KG1 (cell line): ENCODE measurements around the gene SPCS1.
"Not testable (repeated sequence)": the region's sequence is repeated elsewhere in the genome, so short reads cannot be mapped to it uniquely, and the experiment has no call there.

Source experiments
- DNase-seq: peaks from one replicate; lab custom pipeline; 2025; lab: John Stamatoyannopoulos, UW

Gene SPCS1

GRCh38 chr3:52705688-52706686 is at the start of gene SPCS1, which contains the start of gene GLT8D1:
TSS of gene SPCS1 (plus strand) at chr3:52706106. CDS start at chr3:52706247, 141 bp downstream.
TSS of gene GLT8D1 (minus strand) at chr3:52705791. CDS start at chr3:52700460, 5,331 bp downstream.
- peak; percentile 76 for DNase-seq

- no peak for DNase-seq
Observed at GRCh38 chr3:52660046-52660445, 45.9 kb upstream of the SPCS1 start.

- DNase-seq = no peak
Observed at GRCh38 chr3:52663098-52663497, 42.8 kb upstream of the SPCS1 start.

GRCh38 chr3:52670621-52671521 is 35.0 kb upstream of the SPCS1 start:
- no peak for DNase-seq

- no peak for DNase-seq
Observed at GRCh38 chr3:52671676-52672075, 34.2 kb upstream of the SPCS1 start.

GRCh38 chr3:52676201-52676600 is 29.7 kb upstream of the SPCS1 start:
- not testable (repeated sequence) for DNase-seq

- no peak for DNase-seq
Observed at GRCh38 chr3:52678265-52679198, 27.4 kb upstream of the SPCS1 start.

- no peak for DNase-seq
Observed at GRCh38 chr3:52679199-52679538, 26.7 kb upstream of the SPCS1 start.

- no peak for DNase-seq
Observed at GRCh38 chr3:52679811-52680210, 26.1 kb upstream of the SPCS1 start.

GRCh38 chr3:52681596-52681995 is 24.3 kb upstream of the SPCS1 start:
- no peak for DNase-seq

GRCh38 chr3:52682016-52682415 is 23.9 kb upstream of the SPCS1 start:
- DNase-seq = no peak

GRCh38 chr3:52683611-52684010 is 22.3 kb upstream of the SPCS1 start:
- DNase-seq = no peak

GRCh38 chr3:52684184-52684583 is 21.7 kb upstream of the SPCS1 start:
- DNase-seq = no peak

GRCh38 chr3:52685285-52685708 is 20.6 kb upstream of the SPCS1 start:
- DNase-seq = peak; percentile 37

GRCh38 chr3:52685709-52686691 is 19.9 kb upstream of the SPCS1 start, which contains the start of the genes GNL3 and PBRM1:
TSS of gene GNL3 (plus strand) at chr3:52686032. CDS start at chr3:52686093, 61 bp downstream.
TSS of gene PBRM1 (minus strand) at chr3:52685913.
- peak; percentile 90 for DNase-seq

- no peak for DNase-seq
Observed at GRCh38 chr3:52688266-52688665, 17.6 kb upstream of the SPCS1 start.

- no peak for DNase-seq
Observed at GRCh38 chr3:52689151-52689550, 16.8 kb upstream of the SPCS1 start.

- DNase-seq = no peak
Observed at GRCh38 chr3:52690560-52690959, 15.3 kb upstream of the SPCS1 start.

- no peak for DNase-seq
Observed at GRCh38 chr3:52693071-52693470, 12.8 kb upstream of the SPCS1 start.
